NOMO-1 treated with DMSO at 0.1 percent for 48 hours (cell line): Measurements from ENCODE around the gene TEPSIN.

Experiments
- DNase-seq: peaks from one replicate; lab custom pipeline; 2025; ENCODE audit not compliant: unreplicated experiment; lab: John Stamatoyannopoulos, UW

Gene TEPSIN

GRCh38 chr17:81187586-81188490 is 51.0 kb downstream of the TEPSIN start:
- DNase-seq, result no peak

DNA sequence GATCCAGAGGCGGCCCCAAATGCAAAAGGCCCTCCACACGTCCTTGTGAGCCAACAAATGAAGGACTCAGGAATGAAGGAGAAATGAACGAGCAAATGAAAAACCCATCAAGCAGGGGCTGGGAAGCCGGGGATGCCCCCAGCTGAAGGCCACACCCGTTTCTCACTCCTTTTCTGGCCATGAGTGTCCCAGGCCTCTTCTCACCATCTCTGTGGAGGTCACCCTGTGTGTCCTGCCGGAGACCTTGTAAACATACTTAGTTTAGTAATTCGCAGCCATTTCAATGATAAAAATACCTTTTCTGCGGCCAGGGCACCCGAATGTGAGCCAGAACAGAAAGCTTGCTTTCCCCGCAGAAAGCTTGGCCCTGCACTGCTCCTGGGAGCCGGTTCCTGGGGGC is 51.7 kb downstream of the TEPSIN start:
- DNase-seq, result no peak

DNA sequence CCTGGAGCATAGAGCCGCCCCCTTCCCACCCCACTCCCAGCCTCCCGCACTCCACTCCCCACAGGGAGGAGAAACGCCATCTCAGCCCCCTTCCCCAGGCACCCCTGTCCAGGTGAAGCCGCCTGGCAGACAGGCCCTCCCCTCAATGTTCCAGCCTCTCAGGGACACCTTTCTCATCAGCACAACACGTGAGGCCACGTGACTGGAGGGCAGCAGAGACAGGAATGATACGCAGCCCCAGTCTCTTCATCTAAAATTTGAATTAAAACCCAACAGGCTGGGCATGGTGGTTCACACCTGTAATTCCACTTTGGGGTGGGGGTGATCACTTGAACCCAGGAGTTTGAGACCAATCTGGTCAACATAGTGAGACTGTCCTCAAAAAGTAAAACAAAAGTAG is 52.7 kb downstream of the TEPSIN start:
- DNase-seq, result no peak

DNA sequence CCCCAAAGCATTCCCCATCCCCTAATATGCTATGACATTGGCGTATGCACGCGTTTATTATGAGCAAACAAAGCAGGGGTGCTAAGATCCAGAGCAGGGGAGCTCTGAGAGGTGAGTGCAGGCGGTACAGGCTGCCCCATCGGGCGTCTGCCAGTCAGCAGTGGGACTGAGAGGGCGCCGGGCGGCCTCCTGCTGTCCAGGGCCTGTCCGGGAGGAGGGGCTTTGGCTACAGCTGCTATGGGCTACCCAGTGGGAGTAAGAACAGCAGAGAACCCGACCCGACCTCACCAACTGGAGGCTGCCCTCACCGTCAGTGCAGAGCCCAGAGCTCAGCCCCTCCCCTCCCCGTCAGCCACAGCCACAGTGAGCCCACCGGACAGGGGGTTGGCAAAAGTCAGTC is 54.3 kb downstream of the TEPSIN start:
- DNase-seq, result no peak

GRCh38 chr17:81183807-81184206 is 55.0 kb downstream of the TEPSIN start:
- DNase-seq, result no peak

DNA sequence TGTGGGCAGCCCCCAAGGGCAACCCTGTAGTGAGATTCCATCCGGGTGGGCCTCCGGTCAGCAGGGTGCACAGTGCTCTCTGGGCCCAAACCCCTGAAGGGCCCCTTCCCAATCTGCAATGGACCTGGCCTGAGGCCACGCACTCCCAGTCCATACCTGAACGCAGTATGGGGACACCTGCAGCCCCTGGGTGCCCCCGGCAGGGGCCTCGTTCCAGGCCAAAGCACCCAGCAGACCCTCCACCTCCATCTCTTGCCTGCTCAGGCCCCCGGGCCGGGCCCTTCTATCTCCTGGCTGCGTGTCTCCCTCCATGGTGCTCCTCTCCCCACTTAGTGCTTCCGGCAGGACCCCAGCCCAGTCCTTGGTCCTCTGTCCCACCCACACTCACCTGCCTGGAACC is 55.5 kb downstream of the TEPSIN start:
- DNase-seq, result no peak

GRCh38 chr17:81182596-81182995 is 56.3 kb downstream of the TEPSIN start:
- DNase-seq, result no peak

- DNase-seq, result no peak
Observed at GRCh38 chr17:81181811-81182185, 57.1 kb downstream of the TEPSIN start.

GRCh38 chr17:81180836-81181810 is 57.7 kb downstream of the TEPSIN start:
- no peak for DNase-seq

- no peak for DNase-seq
Observed at GRCh38 chr17:81179861-81180260, 59.0 kb downstream of the TEPSIN start.

GRCh38 chr17:81179220-81179619 is 59.6 kb downstream of the TEPSIN start:
- no peak for DNase-seq
